Measurements from ENCODE around the gene C17orf113.

The C17orf113 gene

GRCh38 chr17:42050393-42051012, at the start of gene C17orf113:
Gene C17orf113 (minus strand): TSS chr17:42050601. CDS start chr17:42043376, 7,225 bp downstream.
- no peak for DNase-seq (ENCODE audit: low read depth)
- H3K4me3 ChIP-seq (ENCODE audit: low read depth, low read length) = peak within 1 kb of the TSS; percentile 47
- in situ Hi-C loops (cut with HindIII; ENCODE audit: low sequenced_read_pairs) = no loop called here
- TF ChIP-seq CTCF (IDR thresholded peaks at IDR 0.05; ENCODE audit: low read depth, low read length, missing control alignments) = peak; percentile 21

- in situ Hi-C loops (cut with HindIII; ENCODE audit: low sequenced_read_pairs) = no loop called here
- no peak overlapping the region for H3K4me3 ChIP-seq (ENCODE audit: low read depth, low read length)
- no peak for DNase-seq (ENCODE audit: low read depth)
- TF ChIP-seq CTCF (IDR thresholded peaks at IDR 0.05; ENCODE audit: low read depth, low read length, missing control alignments) = no peak
Measured at GRCh38 chr17:42098730-42099399, 48.5 kb upstream of the C17orf113 start.

- no peak for DNase-seq (ENCODE audit: low read depth)
- in situ Hi-C loops (cut with HindIII; ENCODE audit: low sequenced_read_pairs) = no loop called here
Measured at GRCh38 chr17:42097691-42098631, 47.6 kb upstream of the C17orf113 start, which contains the start of gene ZNF385C. Gene ZNF385C (minus strand): TSS chr17:42098473. CDS start chr17:42063056, 35,417 bp downstream.

GRCh38 chr17:42096360-42097111, 46.1 kb upstream of the C17orf113 start:
- H3K4me3 ChIP-seq (ENCODE audit: low read depth, low read length) = no peak overlapping the region
- no peak for DNase-seq (ENCODE audit: low read depth)
- in situ Hi-C loops (cut with HindIII; ENCODE audit: low sequenced_read_pairs) = no loop called here
- no peak for TF ChIP-seq CTCF (IDR thresholded peaks at IDR 0.05; ENCODE audit: low read depth, low read length, missing control alignments)

More at GRCh38 chr17:42097691-42098631, 47.6 kb upstream of the C17orf113 start, which contains the start of gene ZNF385C:
- TF ChIP-seq CTCF (IDR thresholded peaks at IDR 0.05; ENCODE audit: low read depth, low read length, missing control alignments) = no peak
- no peak within 1 kb of the TSS for H3K4me3 ChIP-seq (ENCODE audit: low read depth, low read length)

GRCh38 chr17:42094375-42095069, 44.1 kb upstream of the C17orf113 start:
- in situ Hi-C loops (cut with HindIII; ENCODE audit: low sequenced_read_pairs) = no loop called here
- no peak for TF ChIP-seq CTCF (IDR thresholded peaks at IDR 0.05; ENCODE audit: low read depth, low read length, missing control alignments)
- no peak for DNase-seq (ENCODE audit: low read depth)
- H3K4me3 ChIP-seq (ENCODE audit: low read depth, low read length) = no peak overlapping the region

Measured in astrocyte of the cerebellum (primary cell).